Hematopoietic multipotent progenitor cell treated with erythropoietin and hydrocortisone succinate and interleukin-3 and kit ligand, for 6 days (in vitro differentiated cells): ENCODE results near the gene RBM18.

Experiments used
- DNase-seq: peaks from one replicate; pipeline ENCODE4 v3.0.0-alpha.2; 2015

Gene RBM18, protein sequence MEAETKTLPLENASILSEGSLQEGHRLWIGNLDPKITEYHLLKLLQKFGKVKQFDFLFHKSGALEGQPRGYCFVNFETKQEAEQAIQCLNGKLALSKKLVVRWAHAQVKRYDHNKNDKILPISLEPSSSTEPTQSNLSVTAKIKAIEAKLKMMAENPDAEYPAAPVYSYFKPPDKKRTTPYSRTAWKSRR

DNA sequence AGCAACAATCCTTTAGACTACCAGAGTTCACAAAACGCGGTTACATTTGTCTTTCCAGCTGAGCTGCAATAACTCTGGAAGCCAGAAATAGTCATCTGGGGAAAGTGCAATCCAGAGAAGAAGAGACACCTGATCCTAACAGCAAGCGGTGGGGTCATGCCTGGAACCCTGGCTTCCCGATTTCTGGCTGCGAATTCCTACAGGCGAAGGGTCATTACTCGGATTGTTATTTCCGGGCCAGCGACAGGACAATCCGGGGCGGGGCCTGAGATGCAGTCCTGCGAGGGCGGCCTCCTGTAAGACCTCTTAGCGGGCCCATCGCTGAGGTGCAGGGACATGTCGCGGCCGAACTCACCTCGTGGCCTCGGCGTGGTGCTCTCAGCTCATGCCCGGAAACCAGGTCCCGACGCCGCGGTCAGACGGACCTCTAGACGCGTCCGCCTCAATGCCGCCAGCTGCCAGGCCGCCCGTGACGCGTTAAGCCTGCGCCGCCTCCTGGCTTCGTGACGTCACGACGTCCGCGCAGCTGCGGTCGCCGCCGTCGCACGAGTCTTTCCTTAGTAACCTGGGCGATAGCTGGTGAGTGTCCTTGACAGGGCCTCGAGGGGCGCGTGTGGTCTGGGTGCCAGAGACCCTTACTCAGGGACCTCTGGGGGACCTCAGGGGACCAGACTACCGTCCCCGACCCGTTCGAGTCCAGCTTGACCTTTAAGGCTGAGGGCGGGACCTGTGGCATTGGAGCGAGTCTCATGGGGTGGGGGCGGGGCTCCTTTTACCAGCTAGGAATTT, at the start of gene RBM18, which contains the start of gene MRRF:
Gene RBM18, minus strand, starts transcription at position 481 of the 789 bp plus-strand sequence. CDS start 3,348 bp downstream, outside the sequence.
Gene MRRF, plus strand, starts transcription at position 523 of the 789 bp plus-strand sequence. CDS start 6,010 bp downstream, outside the sequence.
- peak; percentile 95 for DNase-seq

DNA sequence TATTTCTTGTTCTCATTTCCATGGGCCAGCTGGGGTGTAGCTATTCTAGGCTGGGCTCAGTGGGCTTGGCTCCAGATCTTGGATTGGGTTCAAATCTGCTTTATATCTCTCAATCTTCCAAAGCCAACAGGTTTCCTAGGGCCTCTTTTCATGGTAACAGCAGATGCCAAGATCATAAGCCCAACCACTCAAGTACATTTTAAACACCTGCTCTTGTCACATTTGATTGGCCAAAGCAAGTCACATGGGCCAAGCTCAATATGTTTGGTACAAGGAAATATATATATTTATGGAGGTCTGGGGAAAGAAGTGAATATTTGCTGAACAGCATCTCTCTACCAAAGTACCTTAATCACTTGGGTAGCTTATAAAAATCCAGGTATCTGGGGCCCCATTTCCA, 49.5 kb upstream of the RBM18 start:
- no peak for DNase-seq

DNA sequence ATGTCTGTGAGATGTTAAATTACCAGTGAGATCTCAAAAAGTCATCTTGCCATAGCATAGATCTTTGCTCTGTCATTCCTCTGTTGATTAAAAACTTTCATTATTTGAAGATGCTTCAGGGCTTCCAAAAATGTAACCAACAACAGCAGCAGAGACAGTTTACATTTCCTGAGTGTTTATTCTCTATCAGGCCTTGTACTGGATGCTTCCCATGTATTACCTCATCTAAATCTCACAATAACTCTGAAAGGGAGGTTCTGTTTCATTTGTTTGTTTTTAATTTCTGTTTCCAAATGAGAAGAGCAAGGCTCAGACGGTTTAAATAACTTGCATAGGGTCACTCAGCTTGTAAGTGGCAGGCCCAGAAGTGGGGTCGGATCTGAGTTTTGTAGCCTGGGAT, 45.2 kb upstream of the RBM18 start:
- DNase-seq: no peak

DNA sequence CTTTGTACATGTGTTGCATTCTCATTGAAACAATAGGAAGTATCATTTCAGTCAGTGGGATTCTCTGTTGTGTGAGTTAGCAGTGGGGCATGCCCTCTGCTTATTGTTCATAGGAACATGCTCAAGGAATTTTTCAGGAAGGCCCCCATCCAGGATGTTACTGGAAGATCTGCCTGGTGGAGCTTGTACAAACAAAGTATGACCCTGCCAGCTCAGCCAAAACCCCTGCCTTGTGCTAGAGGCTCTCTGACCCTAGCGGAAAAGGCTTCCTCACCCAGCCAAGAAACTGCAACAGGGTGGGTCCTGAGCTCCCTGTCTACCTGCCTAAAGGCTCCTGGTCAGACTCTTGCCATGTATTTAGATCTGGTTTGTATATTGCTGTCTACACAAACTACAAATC, 43.3 kb upstream of the RBM18 start:
- DNase-seq: no peak

DNA sequence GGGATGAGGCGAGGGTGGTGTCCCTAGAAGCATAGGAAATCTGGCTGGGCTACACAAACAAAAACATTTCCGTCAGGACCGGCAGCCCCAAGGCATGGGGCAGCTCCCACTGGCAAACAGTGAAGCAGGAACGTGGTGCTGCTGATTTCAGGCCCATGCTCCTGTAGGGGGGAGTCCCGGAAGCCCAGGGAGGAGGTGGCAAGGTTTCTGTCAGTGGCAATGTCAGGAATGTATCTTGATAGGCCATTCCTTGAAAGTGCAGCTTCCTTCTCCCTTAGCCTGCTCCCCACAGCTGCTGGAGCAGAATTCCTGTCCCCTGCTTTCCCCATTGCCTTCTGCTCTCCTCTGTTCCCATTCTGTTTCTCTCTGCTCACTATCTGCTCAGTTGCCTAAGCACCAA, 42.4 kb upstream of the RBM18 start:
- no peak for DNase-seq

DNA sequence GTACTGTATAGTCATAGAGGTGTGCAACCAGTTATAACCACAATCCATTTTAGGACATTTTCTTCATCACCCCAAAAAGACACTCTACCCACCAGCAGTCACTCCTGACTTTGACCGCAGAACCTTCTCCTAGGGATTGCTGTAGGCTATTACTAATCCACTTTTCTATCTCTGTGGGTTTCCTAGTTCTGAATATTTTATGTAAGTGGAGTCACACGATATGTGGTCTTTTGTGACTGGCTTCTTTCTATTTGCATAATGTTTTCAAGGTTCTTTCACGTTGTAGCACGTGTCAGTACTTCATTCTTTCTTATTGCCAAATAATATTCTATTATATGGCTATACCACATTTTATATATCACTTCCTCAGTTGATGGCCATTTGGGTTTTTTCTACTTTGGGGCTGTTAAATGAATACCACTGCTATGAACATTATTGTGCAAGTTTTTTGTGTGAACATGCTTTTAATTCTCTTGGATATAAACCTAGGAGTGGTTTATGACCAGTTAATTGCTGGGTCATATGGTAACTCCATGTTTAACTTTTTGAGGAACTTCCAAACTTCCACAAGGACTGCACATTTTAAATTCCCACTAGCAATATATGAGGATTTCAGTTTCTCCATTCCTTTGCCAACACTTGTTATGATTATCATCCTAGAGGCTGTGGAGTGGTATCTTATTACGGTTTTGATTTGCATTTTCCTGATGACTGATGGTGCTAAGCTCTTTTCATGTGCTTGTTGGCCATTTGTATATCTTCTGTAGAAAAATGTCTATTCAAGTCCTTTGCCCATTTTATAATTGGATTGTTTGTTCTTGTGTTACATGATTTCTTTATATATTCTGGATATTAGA, 37.8 kb upstream of the RBM18 start:
- no peak for DNase-seq

DNA sequence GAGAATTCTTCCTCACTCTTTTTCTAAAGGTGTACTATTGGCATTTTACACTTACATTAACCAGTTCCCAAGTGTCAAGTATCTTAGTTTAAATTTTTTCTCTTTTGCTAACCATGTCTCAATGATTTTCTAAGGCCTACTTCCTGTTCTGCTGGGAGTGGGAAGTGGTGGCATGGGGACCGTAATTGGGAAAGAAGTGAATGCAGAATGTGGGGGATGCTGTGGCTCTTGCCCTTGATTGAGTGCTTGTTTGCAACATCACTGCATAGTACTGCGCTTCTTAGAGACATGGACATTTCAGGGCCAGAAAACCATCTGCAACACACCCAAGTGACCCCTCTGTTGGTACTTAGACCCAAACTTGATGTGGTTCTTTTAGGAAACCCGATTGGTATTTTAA, 32.9 kb upstream of the RBM18 start:
- DNase-seq: no peak

DNA sequence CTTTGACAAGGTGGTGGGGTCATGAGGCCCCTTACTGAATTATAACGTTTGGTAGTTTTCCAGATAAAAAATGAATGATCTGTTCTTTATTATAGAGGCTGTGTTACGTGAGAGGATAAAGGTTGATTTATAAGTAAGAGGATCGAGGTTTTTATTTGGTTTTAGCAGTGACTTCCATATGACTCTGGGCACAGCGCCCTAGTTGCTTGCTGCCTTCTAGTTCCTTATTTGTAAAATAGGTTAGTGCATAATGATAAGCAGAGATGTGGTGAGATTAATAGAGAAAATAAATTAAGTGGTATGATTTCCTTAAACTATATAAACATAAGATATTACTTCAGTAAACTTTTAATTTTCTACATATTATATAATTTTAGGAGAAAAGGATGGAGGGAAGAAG, 29.9 kb upstream of the RBM18 start:
- peak; percentile 23 for DNase-seq

DNA sequence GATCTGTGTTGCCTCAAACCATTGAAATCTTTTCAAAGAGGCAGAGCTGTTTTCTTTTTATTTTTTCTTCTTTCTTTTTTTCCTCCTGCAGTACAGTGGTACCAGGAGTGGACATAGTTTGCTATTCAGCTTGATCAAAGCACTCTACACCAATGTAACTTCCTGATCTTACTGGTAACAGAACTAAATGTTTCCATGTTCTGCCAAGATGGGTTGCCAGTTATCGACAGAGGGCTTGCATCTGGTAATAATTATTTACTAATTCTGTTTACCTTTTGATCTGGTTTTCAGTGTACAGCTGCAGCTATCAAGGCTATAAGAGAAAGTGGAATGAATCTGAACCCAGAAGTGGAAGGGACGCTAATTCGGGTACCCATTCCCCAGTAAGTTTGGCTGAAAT, 26.8 kb upstream of the RBM18 start:
- no peak for DNase-seq

DNA sequence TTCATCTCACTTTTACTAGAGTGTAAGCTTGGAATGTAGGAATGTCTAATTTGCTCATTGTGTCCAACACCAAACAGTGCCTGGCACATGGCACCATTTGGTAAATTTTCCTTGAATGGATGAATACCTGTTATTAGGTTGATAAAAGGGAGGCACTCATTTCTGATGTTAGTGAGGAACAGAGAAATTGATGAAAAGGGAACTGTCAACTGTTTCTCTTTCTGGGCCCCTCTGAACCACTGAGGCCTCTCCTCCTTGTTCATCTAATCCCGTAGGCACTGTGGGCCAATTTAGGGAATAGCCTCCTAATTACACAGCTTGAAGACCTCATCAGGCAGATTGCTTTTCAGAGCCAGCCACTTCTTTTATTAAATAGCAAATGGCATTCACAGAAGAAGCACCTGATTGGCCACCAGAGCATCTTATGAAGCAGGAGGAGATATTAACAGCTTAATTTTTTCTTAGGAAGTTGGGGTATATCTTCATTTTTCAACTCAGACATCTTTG, 22.6 kb upstream of the RBM18 start:
- no peak for DNase-seq

DNA sequence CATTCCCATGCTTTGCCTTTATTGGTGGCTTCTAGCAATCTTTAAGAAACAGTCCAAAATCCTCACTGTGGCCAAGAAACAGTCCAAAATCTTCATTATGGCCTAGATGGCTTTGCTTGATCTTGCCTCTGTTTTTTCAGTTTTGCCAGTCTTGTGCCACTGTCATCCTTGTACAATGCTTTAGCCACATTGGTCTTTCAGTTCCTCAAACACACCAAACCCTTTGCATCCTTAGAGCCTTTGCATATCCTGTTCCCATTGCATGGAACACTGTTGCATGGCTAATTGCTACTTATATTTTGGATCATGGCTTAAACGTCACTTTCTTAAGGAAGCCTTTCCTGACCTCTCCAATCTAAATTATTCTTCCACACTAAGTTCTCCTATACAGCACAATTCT, 22.1 kb upstream of the RBM18 start:
- DNase-seq: no peak

DNA sequence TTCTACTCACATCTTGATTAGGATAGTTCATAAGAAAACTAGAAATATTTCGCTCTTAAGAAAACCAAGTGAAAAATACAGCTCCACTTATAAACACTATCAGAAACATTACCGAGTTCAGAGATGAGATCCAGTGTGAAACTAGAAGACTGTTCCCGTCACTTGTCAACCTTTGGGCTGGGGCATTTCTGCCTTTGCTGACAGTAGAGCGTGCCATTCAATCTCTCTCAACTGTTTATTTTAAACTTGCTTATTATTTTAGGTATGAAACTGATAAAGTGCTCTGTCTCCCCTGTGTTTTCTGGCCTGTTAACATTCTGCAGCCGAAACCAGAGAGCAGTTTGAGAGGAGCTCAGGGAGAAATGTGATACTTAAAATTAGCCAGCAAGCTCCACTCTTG, 16.7 kb upstream of the RBM18 start:
- DNase-seq: no peak

DNA sequence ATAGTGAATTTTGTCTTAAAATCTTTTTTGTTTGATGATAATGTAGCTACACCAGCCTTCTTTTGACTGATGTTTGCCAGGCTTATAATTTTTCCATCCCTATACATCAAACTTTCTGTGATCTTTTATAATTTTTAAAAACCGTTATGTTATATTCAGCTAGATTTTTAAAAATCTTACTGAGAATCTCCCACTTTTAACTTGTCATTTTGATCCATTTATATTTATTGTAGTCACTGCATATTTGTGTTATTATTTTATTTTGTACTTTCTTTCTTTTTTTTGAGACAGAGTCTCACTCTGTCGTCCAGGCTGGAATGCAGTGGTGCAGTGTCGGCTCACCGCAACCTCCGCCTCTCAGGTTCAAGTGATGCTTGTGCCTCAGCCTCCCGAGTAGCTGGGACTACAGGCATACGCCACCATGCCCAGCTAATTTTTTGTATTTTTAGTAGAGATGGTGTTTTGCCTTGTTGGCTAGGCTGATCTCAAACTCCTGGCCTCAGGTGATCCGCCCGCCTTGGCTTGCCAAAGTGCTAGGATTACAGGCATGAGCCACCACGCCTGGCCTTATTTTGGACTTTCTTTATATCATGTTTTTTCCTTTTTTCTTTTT, 12.8 kb upstream of the RBM18 start:
- no peak for DNase-seq

DNA sequence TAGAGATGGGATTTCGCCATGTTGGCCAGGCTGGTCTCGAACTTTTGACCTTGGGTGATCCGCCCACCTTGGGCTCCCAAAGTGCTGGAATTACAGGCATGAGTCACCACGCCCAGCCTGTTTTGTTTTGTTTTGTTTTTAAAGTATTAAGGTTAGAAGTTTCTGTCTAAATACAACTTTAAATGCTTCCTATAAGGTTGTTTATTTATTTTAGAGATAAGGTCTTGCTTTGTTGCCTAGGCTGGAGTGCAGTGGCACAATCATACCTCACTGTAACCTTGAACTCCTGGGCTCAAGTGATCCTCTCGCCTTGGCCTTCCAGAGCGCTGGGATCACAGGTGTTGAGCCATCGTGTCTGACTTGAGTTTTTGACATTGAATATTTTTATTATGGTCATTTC, 11.5 kb upstream of the RBM18 start:
- no peak for DNase-seq

DNA sequence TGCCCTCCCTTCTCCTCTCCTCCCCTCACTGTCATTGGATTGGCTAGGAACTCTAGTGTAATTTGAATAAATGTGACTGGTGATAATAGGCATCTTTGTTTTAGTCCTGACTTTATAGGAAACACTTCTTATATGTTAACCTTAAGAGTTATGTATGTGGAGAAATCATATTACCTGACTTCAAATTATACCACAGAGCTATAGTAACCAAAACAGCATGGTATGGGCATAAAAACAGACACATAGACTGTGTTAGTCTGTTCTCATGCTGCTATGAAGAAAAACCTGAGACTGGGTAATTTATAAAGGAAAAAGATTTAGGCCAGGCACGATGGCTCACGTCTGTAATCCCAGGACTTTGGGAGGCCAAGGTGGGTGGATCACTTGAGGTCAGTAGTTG, 9.4 kb upstream of the RBM18 start:
- no peak for DNase-seq

DNA sequence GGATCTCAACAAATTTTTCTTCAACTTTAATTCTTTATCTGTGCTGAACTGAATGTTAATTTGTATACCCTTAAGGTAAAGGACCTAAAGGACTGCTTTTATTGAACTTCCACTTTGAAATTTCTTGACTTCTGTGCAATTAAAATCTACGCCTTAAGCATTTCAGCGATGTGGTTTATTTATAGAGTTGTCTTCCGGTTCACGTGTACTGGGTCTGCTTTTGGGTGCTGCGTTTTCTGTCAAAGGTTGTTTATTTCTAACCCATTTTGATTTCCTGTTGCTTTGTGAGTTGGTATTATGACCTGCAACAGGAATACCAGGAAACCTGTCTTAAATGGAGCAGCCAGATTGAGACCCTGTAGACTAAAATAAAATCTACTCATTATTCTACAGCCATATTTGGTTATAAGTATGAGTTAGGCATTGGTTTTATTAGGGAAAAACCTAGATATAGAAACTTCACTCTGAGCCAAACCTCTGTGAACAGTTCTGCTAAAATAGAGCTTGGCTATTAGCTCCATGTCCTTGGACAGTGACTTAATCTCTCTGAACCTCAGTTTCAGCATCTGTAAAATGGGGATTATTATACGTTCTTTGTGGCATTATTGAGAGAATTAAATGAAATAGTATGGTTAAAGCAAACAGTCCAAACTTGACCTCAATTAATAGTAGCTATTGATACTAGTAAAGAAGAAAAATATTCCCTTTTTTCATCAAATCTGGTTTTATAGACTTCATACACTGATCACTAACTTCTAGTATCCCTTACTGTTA, 3.6 kb upstream of the RBM18 start:
- DNase-seq: no peak

DNA sequence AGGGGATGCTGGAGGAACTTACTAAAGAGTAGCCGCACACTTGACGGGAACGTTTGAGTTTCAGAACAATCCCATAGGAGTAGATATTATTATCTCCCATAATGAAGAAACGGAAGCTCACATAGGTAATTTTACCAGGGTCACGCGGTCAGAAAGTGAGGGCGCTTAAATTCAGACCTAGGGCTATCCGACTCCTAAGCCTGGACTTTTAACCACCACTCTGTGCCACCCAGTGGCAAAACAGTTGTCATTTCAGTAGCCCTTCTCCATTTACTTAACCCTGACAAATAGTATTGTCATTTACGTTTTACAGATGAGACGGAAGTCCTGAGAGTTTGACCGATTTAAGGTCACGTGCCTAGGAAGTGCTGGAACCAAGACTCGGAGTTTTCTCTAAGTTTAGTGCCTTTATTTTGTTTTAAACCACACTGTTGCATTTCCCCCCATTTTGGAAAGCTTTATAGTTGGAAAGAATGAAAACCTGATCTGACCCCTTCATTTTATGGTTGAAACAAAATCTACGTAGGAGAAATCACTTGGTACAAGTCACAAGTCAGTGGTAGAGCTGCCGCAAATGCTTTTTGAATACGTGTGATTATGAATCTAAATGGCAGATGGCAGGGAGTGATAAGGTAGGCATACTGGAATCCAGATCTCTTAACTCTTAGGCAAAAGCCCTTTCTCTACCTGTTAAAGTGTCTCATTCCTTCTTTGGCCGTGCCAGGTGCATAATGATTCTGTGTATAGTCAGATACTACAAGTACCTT, 692 bp upstream of the RBM18 start:
- DNase-seq: peak; percentile 85

DNA sequence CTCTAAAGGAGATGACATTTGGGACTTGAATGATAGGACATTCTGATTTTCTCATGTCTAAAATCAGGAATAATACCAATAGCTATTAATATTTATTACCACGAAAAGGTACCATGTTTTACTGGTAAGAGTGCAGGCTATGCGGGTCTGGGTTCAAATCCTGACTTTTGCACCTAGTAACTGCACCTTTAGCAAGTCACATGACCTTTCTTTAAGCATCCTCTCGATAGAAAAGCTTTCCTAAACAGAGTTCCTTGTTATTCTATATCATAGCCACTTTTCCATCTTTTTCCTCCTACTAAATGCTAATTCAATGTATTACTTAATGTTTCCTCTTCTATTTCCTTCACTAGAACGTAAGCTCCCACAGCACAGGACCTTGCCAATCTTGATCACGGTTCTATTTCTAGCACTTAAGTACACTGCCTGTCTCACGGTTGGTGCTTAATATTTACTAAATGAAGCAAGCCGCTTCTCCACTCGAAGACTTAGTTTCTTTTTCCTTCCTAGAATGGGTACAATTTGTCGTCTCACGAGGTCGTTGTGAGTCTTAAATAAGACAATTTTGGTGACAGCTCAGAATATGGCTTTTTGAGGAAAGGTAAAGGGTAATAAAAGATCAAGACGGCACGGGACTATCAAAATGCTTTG, 816 bp downstream of the RBM18 start:
- peak; percentile 49 for DNase-seq

DNA sequence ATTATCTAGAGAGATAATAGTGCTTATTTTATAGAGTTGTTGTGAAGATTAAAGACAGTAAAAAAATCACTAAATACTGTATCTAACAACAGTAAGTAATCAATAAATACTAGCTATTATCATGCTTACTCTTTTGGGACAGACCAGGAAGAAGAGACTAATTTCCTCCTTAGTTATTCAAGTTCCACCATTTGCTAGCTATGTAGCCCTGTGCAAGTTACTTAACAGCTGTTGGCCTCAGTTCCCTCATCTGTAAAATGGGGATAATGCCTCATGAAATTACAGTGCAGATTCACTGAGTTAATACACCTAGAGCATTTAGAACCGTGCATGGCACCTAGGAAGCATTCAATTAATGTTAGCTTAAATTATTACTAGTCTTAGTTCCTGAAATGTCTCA, 2.6 kb downstream of the RBM18 start:
- DNase-seq: no peak

DNA sequence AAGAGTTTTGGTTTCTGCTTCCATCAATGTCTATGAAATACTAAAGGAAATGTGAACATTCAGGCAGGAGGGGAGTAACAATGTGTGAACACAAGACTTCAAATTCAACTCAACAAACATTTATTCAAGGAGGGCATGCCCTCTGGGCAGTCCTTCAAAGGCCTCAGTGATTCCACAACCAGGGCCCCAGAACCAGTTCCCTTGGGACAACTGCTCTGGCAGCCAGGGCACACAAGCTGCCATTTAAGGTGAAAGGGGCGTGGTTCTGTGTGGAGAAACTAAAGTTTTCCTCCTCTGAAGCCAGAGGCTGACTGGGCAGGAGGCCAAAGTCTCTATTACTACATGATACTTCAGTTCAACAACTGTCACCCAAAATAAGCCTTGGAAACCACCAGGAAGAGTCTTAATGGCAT, 3.2 kb downstream of the RBM18 start:
- peak; percentile 57 for DNase-seq

DNA sequence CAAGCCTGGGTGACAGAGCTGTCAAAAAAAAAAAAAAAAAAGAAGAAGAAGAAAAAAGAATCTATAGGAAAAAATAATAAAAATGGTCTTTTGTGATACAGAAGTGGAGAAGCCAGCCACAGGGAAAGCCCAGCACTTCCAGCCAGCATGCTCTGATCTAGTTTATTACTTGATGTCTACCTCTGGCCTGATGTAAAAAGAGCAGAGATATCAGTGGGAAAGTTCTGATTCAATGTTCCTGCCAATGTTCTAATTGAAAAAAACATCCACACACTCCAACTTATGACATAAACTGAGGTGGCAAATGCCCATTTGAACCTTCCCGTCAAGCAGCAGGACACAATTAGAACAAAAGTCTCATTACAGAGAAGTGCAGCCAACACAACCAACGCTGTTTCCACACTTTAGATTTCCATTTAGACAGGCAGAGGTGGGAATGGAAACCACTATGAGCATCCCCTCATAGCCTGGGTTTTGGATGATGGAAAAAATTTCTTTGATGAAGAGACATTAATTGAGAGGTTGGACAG, 5.7 kb downstream of the RBM18 start:
- no peak for DNase-seq
